ENCODE results near the gene CCDC85C.

Gene CCDC85C

DNA sequence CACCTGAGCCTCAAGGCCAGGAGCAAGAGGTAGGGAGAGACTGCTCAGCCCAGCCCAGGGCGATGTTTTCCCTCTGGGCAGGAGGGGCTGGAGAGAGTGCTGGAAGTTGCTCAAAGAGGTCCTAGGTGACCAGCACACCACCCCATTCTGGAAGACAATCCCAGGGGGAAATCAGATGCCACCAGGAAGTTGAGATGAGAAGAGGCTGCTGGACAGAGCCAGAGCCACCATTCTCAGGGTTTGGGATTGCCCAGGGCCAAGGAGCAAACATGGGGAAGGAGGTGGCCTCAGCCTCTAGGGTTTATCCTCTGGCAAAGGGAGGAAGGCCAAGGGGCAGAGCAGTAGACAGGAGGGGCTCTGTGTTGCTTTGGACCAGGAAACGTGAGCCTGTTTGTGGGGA, 11.6 kb downstream of the CCDC85C start:
- no peak overlapping the region for H3K4me3 ChIP-seq (ENCODE audit: low read depth, low read length)

DNA sequence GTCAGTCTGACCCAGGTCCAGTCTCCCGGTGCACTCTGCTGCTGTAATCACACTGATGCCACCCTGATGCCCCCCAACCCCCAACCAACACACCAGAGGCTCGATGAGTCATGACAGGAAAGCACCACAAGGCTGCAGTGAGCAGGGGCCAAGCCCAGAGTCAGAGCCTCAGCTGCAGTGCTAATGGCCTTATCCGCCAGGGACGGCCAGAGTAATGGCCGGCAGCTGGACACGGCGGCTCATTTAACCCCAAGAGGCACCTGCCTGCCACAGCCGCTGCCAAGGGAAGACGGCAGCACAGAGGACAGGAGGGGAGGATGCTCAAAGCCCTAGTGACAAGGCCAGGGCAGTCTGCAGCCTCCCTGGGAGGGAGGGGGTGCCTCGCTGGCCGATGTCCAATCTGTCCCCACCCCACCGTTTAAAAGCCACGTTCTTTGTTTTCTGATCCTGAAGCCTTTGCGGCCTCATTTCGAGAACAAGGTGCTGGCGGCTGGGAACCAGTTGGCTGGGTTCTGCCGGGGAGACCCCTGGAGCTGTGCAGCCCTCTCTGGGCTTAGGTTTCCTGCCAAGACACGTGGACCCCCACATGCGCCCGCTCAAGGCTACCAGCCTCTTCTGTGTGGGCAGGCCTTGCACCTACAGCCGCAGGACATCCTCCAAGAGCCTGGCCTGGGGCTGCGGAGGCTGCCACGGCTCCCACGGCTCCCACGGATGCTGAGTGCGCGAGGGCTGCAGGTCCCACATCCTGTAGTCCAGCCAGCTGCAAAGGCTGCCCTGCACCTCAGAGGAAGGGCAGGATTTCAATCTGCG, 13.1 kb downstream of the CCDC85C start:
- H3K4me3 ChIP-seq (ENCODE audit: low read depth, low read length): no peak overlapping the region

DNA sequence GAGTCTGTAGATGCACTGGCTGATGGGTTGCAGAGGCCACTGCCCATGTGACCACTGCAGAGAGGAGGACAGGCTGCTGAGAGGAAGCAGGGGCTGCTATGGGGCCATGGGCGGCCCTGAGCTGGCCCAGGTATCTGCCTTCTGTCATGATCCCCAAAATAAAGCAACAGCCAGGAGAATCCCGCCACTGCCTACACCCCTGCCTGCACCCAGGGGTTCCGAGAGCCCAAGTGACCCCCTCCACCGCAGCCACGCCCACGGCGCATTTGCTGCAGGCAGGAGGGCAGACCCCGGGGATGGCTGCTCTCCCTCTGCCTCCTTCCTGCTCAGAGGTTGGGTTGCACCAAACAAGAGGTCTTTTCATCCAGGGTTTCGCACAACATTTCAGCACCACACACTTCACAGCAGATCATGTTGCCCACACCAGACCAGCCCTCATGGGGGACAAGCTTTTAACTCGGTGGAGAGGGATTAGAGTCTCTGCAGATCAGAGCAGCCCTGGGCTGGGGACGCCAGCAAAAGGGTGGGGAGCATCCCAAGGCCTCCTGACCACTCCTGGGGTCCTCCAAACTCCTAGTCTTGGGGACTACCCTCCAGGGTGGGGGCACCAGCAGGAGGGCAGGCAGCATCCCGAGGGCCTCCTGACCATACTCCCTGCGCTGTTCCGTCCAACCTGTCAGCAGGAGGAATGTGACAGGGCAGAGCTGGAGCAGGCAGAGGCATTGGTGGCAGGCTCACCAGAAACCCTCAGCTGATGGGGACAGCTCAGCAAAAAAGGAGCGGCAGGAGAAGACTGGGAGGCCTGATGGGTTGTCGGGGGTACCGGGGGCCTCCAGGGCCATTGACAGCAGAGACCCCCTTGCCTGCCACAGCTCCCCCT, 14.1 kb downstream of the CCDC85C start:
- no peak overlapping the region for H3K4me3 ChIP-seq (ENCODE audit: low read depth, low read length)

DNA sequence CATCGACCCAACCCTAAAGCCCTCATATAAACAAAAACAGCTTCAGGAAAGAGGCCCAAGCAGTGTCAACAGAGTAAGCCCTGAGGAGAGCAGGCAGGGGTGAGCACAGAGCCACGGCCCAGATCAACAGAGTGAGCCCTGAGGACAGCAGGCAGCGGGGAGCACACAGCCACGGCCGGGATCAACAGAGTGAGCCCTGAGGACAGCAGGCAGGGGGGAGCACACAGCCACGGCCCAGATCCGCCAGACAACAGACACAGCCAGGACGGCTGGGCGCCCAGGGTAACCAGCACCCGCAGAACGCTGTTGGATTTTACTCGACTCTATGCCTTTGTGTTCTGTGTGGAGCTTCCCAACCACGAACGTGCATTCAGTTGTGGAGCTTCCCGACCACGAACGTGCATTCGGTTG, 15.0 kb downstream of the CCDC85C start:
- H3K4me3 ChIP-seq (ENCODE audit: low read depth, low read length): no peak overlapping the region

DNA sequence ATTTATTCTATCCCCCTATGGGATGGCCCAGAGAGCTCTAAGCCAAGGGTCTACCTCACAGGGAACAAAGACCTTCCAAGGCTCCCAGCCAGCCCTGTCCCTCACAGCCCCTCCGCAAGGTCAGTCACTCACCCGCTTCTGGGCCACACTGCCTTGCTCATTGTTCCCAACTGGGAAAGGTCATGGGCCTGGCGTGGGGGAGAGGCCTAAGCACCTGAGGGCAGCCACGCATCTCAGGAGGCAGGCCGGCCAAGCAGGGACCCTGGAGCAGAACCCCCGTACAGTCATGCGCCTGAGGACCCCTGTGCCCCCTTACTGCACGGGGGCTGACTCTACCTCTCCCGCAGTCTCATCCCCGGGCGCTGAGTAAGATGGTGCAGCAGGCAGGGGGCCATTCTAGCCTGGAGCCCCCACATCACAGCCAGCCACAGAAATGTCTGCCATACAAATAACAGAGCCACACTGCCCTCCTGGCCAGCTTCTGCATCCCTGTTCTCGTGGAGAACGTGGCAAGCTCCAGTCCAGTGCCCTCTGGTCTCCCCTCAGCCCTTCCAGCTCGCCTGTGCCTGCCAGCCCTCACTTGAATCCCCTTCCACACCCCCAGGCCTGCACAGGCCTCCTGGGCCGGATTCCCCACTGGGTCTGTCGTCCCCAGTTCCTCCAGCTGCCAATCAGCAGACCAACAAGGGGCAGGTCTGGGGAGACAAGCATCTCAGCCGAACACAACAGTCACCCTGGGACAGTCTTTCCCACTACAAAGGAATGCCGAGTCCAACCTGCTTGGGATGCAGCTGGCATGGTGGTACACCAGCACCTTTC, 16.3 kb downstream of the CCDC85C start:
- H3K4me3 ChIP-seq (ENCODE audit: low read depth, low read length): no peak overlapping the region

DNA sequence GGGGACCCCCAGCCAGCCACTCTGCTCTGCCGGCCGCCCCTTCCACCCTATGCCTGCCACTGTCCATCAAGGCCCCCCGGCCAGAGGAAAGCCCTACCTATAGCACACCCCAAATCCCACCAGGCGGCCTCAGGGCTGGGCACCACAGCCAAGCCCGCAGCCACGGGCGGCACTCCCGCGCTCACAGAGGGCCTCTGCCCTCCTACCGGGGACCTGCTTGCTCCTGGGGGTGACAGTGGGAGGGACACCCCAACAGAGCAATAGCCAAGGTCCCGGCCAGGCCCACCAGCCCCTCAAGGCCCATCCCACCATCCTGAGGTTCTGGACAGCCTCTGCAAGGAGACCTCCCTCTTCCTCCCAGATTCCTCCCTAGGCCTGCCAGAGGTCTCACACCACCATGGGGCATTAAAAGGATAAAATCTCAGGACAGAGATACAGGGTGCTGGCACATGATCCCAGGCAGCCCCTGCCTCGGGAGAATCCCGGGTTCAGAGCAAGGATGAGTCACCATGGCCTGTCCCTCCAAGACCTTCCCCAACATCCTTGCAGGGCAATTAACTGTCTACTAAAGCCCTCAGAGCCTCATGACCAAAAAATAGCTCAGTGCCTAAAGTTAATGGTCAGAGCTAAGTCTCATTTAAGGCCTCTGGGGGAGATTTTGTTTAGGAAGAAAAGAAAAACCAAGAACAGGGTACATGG, 17.1 kb downstream of the CCDC85C start:
- H3K4me3 ChIP-seq (ENCODE audit: low read depth, low read length): no peak overlapping the region

DNA sequence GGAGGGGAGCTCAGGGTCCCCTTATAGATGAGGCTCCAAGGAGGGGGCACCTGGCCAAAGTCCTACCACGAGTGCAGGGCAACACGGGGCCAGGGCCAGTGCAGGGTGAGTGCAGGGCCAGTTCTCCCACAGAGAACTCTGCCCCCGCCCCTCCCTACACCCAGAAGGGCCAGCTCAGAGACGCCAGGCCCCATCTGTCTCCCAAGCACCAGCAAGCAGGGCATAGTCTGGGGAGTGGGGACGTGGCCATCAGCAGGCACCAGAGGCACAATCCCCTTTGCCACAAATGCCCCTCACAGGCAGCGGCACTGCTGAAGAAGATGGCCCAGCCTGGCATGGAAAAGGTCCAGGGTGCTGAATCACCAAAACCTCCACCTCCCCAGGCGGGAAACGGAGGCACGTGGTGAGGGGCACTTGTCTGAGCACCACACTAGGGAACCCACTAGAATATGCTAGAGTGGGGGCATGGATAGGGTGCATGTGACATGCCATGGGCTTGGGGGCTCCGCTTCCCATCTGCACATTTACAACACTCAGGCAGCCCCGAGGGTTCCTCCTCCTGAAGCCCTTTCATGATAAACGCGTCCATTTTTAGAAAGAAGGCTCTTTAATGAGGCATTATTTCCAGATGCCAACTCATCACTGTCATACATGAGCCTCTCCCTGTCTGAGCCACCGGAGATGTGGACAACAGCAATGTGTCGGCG, 17.8 kb downstream of the CCDC85C start:
- no peak overlapping the region for H3K4me3 ChIP-seq (ENCODE audit: low read depth, low read length)

DNA sequence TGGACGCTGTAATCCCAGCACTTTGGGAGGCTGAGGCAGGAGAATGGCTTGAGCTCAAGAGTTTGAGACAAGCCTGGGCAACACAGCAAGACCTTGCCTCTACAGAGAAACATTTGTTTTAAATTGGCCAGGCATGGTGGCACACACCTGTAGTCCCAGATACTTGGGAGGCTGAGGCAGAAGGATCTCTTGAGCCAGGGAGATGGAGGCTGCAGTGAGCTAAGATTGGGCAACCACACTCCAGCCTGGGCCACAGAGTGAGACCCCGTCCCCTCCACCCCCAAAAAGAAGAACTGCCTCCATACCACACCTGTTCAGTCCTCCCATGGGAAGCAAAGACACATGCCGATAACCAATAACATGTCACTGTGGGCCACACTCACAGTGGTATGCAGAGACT, 19.2 kb downstream of the CCDC85C start:
- no peak overlapping the region for H3K4me3 ChIP-seq (ENCODE audit: low read depth, low read length)

DNA sequence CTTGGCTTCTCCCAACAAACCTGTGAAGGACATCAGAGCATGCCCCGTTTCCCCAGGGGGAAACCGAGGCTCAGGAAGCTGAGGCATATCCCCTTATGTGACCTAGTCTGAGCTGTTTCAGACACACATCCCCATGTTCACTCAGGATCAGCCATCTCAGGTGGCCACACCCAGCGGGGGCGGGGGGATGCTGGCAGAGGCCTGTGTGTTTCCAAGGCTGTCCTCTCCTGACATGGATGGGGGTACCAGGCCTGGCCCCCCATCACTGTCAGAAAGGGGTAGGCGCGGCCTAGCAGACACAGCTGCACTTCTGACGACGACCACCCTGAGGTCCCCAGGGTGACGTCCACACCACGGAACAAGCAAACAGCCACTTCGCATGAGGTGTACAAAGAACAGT, 22.1 kb downstream of the CCDC85C start:
- no peak overlapping the region for H3K4me3 ChIP-seq (ENCODE audit: low read depth, low read length)

DNA sequence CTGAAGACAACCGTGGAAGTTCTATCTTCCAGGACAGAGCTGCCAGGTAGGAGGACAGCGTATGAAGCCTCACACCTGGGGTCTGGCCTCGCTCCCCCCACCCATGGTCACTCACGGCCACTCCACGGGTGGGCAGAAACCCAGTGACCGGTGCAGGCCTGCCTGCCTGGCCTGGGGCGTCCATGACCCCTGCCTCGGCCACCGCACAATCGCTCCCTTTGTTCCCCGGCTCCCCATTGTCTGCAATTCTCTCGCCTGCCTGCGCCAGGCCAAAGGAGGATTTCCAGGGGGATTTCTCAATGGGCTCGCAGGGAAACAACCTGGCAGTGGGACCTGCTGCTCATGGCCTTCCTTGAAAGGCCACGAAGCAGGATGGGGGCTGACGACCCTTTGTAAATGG, 22.6 kb downstream of the CCDC85C start:
- no peak overlapping the region for H3K4me3 ChIP-seq (ENCODE audit: low read depth, low read length)

DNA sequence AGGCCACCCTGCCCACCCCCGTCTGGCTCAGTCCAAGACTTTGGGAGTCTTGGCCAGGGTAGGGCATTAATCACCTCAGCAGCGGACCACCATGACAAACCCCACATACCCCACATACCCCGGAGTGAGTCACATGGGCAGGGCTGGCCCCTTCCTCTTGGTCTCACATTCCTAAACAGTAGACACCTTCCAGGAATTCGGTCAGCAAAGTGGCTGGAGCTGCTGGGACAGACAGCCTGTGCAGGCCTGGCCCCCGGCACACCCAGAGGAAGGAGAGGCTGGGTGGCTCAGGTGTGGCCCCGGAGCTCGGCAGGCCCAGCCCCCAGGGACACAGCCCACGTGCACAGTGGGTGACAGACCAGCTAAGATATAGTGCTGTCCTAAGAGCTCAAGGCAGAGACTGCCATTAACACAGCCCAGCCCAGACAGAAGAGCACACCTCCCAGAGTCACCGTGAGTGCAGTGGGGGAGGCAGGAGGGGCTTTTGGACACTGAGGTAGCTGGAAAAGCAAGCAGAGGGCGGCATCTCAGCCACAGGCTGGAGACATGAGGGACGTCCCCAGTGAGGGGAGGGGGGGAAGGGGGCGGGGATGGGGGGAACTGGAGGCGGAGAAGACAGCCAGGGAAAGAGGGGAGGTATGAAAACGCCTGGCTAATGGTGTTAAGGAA, 24.0 kb downstream of the CCDC85C start:
- H3K4me3 ChIP-seq (ENCODE audit: low read depth, low read length): no peak overlapping the region

DNA sequence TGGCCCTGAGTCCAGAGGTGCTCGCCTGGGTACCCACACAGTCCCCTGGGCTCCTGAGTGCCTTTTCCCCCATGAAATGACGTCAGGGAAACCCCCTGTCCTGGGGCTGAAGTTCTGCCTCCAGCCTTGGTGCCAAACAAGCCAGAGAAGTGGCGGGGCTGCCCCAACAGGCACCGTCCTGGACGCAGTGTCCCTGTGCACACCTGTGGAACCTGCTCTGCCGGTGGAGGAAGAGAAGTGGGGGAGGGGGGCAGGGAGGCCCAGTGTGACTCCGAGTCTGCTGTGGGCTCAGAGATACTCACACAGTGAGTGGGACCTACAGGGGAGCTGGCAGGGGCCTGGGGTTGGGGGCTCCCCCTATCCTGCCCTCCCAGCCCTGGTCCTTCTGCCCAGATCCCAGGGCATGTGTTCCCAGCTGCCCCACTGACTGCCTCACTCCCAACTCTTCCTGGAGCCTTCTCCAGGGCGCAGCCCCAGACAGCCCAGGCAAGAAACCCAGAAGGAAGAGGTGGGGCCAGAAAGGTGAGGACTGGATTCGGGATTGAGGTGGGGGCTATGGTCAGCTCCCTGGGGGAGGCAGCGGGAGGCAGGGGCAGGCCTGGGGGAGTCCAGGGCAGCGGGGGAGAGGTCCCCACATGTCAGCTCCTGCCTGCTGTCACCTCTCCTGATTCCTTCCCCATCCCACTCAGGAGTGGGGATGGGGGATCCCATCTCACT, 24.7 kb downstream of the CCDC85C start:
- no peak overlapping the region for H3K4me3 ChIP-seq (ENCODE audit: low read depth, low read length)

DNA sequence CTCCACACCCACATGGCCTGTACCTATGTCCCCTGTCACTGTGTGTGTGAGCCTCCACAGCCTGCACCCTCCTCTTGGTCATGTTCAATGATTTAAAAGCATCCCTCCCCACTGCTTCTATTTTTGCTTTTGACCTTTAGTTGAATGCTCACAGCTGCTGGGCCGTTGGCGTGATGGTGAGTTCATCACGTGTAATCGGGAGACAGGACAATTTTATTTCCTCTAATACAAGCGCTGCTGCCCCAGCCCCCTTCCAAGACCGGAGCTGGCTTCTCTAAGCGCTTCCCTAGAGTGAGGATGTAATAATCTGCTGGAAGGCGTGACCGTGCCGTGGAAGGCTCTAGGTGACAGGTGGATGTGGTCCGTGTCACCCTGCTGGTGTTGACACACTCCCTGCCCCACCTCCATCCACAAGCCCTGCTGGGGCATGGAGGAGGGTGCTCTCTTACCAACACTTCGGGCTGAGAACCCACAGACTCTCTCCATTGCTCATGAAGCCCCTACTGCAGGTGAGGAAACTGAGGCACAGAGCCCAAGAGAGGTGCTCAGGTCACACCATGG, 25.4 kb downstream of the CCDC85C start:
- H3K4me3 ChIP-seq (ENCODE audit: low read depth, low read length): no peak overlapping the region

DNA sequence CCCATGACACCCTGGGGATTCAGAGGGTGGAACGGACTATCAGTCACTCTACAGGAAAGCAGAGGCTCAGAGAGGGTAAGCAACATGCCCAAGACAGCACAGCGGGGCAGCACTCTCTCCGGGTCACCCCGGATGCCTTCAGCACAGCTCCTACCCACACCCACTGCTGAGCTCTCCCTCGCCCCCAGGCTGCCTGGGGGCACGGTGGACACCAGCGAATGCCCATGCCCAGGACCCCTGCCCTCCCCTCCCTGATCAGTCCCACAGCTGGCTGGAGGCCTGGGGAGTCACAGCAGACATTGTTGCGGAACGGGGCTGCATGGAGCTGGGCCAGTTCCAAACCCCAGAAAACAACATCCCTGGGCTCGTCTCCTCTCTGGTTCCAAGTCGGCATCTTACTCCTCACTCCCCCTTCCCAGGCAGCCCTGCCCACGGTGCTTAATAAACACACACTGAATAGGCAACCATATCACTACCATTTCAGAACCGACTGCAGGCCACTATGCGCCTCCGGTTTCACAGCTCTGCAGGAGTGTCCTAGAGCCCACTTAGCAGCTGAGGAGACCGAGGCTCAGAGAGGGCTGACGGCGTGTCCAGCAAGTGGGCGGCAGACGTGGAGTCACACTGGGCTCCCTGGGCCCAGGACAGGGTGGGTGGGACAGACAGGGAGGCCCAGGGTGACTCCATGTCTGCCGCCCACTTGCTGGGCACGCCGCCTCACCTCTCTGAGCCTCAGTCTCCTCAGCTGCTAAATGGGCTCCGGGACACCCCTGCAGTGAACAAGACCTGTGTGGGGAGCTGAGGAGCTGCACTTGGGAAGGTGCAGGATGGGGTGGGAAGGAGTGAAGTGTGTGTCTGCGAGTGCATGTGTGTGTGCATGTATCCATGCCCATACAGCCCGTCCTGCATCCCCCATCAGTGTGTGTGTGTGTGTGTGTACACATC, 27.0 kb downstream of the CCDC85C start:
- H3K4me3 ChIP-seq (ENCODE audit: low read depth, low read length): no peak overlapping the region

DNA sequence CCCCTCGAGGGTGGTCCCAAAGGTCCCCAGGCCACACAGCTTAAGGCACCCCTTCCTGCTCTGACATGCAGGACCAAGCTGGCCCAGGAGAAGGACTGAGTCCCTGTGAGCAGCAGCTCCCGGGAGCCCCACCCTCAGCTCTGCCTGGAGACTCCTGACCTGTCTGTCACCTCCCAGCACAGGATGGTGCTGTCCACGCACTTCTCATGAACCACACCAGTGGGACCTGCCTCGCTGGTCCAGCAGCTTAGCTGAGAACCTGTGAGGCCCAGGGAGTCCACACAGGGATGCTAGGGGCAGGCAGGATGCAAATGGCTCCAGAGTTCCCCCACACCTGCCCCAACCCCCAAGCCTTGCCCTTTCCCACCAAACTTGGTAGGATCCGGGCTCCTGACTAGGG, 27.7 kb downstream of the CCDC85C start:
- no peak overlapping the region for H3K4me3 ChIP-seq (ENCODE audit: low read depth, low read length)

DNA sequence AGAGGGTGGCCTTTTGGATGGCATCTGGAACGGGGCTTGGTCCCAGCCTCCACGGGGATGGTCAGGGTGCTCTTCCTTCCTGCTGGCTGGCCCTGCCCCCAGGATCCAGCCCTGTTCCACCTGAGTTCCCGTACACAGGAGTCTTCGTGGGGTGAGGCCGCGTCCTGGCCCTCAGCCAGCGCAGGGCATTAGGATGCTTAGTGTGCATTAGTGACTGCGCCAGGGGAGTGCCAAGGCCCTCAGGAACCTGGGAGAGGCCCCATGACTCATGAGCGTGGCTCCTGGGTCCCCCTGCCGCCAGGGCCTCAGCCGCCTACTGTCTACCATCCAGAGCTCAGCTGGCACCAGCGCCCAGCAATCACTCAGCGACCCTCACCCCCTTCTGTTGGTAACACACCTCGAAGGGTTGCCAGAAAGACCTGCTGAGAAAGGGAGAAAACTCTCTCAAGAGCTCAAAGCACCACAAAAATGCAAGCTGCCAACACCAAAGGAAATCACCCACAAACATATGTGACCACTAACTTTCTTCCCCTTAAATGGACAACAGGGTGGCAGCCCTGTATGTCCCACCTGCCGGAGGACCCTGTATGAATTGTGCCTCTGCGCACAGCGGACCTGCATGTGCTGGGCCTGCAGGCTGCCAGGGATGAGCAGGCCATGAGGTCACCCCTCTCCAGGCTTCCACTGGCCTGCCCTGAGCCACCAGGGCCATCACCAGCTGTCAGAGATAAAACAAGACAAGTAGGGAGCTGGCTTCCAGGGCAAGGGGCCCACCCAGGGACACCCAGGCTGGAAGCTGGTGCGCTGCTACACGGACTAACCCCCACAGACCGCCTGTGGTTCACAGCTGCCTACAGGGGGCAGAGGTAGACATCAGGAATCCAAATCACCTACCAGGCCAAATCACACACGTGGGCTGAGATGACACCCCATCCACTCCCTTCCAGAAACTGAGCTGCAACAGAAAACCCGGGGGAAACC, 28.7 kb downstream of the CCDC85C start:
- no peak overlapping the region for H3K4me3 ChIP-seq (ENCODE audit: low read depth, low read length)

All from iPS-11a (cell line).